Heart left ventricle (tissue), 16 donors: ENCODE results near the gene MINDY2. TPM values are rescaled to one million over a fixed set of nuclear protein-coding genes. Genes with fewer than 3 reads are reported as not detected.
"Not testable (repeated sequence)": the region's sequence is repeated elsewhere in the genome, so short reads cannot be mapped to it uniquely, and the experiment has no call there.

Source experiments
- ATAC-seq, 4 donors: fragments of 200-7000 bp; cut with Tn5 transposase; one replicate each; pipeline ENCODE4 v1.9.1; 2020 to 2022; ENCODE audit warnings: moderate library complexity in 4 of 4, mild to moderate bottlenecking in 3 of 4, moderate number of reproducible peaks in 1 of 4
- DNase-seq, 5 donors: peaks; one replicate each; pipeline ENCODE4 v3.0.0-alpha.2; 2020
- H3K27ac ChIP-seq, 12 donors: fragments of 200-600 bp; sonication (generic) in 4 of 12; one replicate each; pipeline versions ENCODE4 v1.5.0 to v1.8.0; 2016 to 2022; ENCODE audit warnings: mild to moderate bottlenecking in 2 of 12
- H3K27me3 ChIP-seq, 9 donors: fragments of 200-600 bp; sonication (generic) in 2 of 9; one replicate each; pipeline versions ENCODE4 v1.5.1 to v1.8.0; 2016 to 2022; ENCODE audit warnings: mild to moderate bottlenecking in 3 of 9
- H3K36me3 ChIP-seq, 9 donors: fragments of 200-600 bp; sonication (generic) in 2 of 9; one replicate each; pipeline versions ENCODE4 v1.5.0 to v1.8.0; 2018 to 2022; ENCODE audit warnings: mild to moderate bottlenecking in 2 of 9
- H3K4me1 ChIP-seq, 12 donors: fragments of 200-600 bp; sonication (generic) in 4 of 12; one replicate each; pipeline versions ENCODE4 v1.5.0 to v1.8.0; 2016 to 2022; ENCODE audit warnings: mild to moderate bottlenecking in 3 of 12
- H3K4me3 ChIP-seq, 12 donors: fragments of 200-600 bp; sonication (generic) in 4 of 12; one replicate each; pipeline versions ENCODE4 v1.5.0 to v1.8.0; 2017 to 2022; ENCODE audit warnings: mild to moderate bottlenecking in 9 of 12, moderate library complexity in 4 of 12
- H3K9me3 ChIP-seq, 12 donors: fragments of 200-600 bp; sonication (generic) in 4 of 12; one replicate each; pipeline versions ENCODE4 v1.5.0 to v1.8.0; 2016 to 2022; ENCODE audit warnings: mild to moderate bottlenecking in 1 of 12
- CTCF ChIP-seq, 12 donors: fragments of 200-600 bp; sonication (generic) in 4 of 12; IDR thresholded peaks; one replicate each; pipeline versions ENCODE4 v1.5.0 to v1.8.0; 2018 to 2022; ENCODE audit warnings: antibody characterized with exemption in 12 of 12, mild to moderate bottlenecking in 5 of 12
- POLR2A ChIP-seq, 2 donors: fragments of 450-650 bp; IDR thresholded peaks; one replicate each; pipeline ENCODE4 v1.6.1; 2017; ENCODE audit warnings: antibody characterized with exemption in 2 of 2, mild to moderate bottlenecking in 2 of 2, moderate library complexity in 2 of 2
- WGBS, 4 donors: extraction: QIAGEN DNeasy Blood & Tissue Kit in 2 of 4; methylation state at CpG; one replicate each; pipeline versions ENCODE4 v1.1.5 to v1.1.7; 2013 to 2018; 5-methylcytosine and 5-hydroxymethylcytosine counted together
- intact Hi-C, 10 donors: fragments of 100-400 bp; cut with DNase I; formaldehyde crosslinking; loops; one replicate each; pipeline versions ENCODE4 v1.11.1 to v1.14.2; 2022
- polyA plus RNA-seq, 2 donors: library from polyadenylated mRNA; stranded (reverse); fragments of 200-250 nt; gene quantifications; one replicate each; pipeline ENCODE4 v1.2.3, GENCODE V29; 2013
- total RNA-seq, 9 donors: library from RNA; depleted of rRNA in 2 of 9; stranded (reverse); fragments of >200 nt in 2 of 9; fragmentation: NEBNext Ultra II Directional in 3 of 9; extraction: Animal tissue kit (Norgen Biotek cat#: 25700) in 3 of 9; gene quantifications; one replicate each; pipeline versions ENCODE4 v1.1.0 to v1.2.4, GENCODE V29; 2016 to 2023
- donor health status: ischemic (EF 13 %, LVEDD 7.1; RV severe dilation, severe dysfunction).
- donor health status: healthy with polysubstance abuse.
- donor health status: DM: no; HTN: yes; CAD: no.
- donor health status: DM: no; HTN: no; CAD: no.
- donor health status: ischemic (EF 25% LVEDD 6.9; RV normal size, moderate dysfunction).
- donor health status: ischemic (EF 25% LVEDD 5.7; RV mildly dilated, moderate dysfunction).
- donor health status: healthy.
- donor health status: DM: yes; HTN: yes; CAD: no.
- donor health status: ischemic (EF 35%, LVEDD 5.7; RV mildly dilated, moderate dysfunction).
- donor health status: nonischemic (EF 11% LVEDD 7.7; RV severe dilation, severe dysfunction).
- donor health status: DM: yes; HTN: yes; CAD: no.
- donor health status: PGD.
- donor health status: ischemic (EF 29% LVEDD 5.4; RV normal size, mild dysfunction).
- donor health status: nonischemic (EF 23%, LVEDD 6.1; RV moderate dilation, normal function).

The MINDY2 gene
- total and polyA plus RNA-seq, 11 donors, result 9.4 to 31.8 (median 25.3) TPM

GRCh38 chr15:58839485-58839884 is 68.4 kb downstream of the MINDY2 start:
- intact Hi-C loops, result no loop called here
- no peaks in the 10 kb centered on the region for H3K27me3 ChIP-seq
- no peak overlapping the region for H3K4me3 ChIP-seq
- H3K9me3 ChIP-seq, result no peaks in the 10 kb centered on the region
- H3K36me3 ChIP-seq, result peaks cover 0 to 37% (median 10%) of the 10 kb centered on the region in 9 donors
- ATAC-seq (no peak), DNase-seq (no peak)
- WGBS, 4 donors, result 92 to 96% (median 93%) methylated on average over 1 of the region's 1 CpG
- H3K27ac ChIP-seq, result no peak overlapping the region
- H3K4me1 ChIP-seq, result no peaks in the 10 kb centered on the region
- TF ChIP-seq CTCF (IDR thresholded peaks at IDR 0.05) (peak in 4 of 12 donors; percentile 7 to 30 (median 26)), POLR2A (IDR thresholded peaks at IDR 0.05) (no peak)

- no peaks in the 10 kb centered on the region for H3K9me3 ChIP-seq
- no peaks in the 10 kb centered on the region for H3K4me1 ChIP-seq
- no peak overlapping the region for H3K4me3 ChIP-seq
- DNase-seq (no peak), ATAC-seq (no peak)
- intact Hi-C loops, result no loop called here
- 91 to 93% (median 92%) methylated on average over 8 of the region's 8 CpGs for WGBS, 4 donors
- TF ChIP-seq CTCF (IDR thresholded peaks at IDR 0.05) (no peak), POLR2A (IDR thresholded peaks at IDR 0.05) (no peak)
- no peaks in the 10 kb centered on the region for H3K27me3 ChIP-seq
- no peak overlapping the region for H3K27ac ChIP-seq
- peaks cover 0 to 39% (median 11%) of the 10 kb centered on the region in 9 donors for H3K36me3 ChIP-seq
Observed at GRCh38 chr15:58840048-58840447, 68.9 kb downstream of the MINDY2 start.

DNA sequence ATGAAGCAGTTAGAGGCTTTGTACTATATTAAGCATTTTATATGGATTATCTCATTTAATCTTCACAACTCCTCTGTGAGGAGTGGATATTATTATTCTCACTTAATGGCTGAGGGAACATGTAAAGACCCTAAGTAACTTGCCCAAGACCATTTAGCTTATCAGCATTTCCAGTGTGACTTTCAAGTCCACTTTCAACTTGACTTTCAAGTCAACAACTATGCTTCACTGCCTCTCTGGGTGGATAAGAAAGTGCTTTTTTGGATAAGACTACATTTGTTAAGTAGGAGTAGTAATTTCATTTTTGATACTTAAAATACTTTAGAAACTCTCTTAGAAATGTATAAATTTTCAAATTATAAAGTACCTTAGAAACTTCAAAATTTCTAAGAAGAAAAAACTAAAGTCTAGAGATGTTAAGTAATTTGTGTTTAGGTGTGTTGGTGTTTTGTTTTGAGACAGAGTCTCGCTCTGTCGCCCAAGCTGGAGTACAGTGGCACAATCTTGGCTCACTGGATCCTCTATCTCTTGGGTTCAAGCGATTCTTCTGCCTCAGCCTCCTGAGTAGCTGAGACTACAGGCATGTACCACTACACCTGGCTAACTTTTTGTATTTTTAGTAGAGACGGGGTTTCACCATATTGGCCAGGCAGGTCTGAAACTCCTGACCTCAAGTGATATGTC is 71.8 kb downstream of the MINDY2 start:
- no peak for TF ChIP-seq CTCF (IDR thresholded peaks at IDR 0.05)
- no peak for TF ChIP-seq POLR2A (IDR thresholded peaks at IDR 0.05)
- no peaks in the 10 kb centered on the region for H3K9me3 ChIP-seq
- DNase-seq (no peak), ATAC-seq (no peak)
- 97 to 99% (median 98%) methylated on average over 4 of the region's 4 CpGs for WGBS, 4 donors
- H3K4me3 ChIP-seq, result no peak overlapping the region
- intact Hi-C loops, result no loop called here
- no peaks in the 10 kb centered on the region for H3K4me1 ChIP-seq
- no peak overlapping the region for H3K27ac ChIP-seq
- no peaks in the 10 kb centered on the region for H3K27me3 ChIP-seq
- peaks cover 0 to 43% (median 23%) of the 10 kb centered on the region in 9 donors for H3K36me3 ChIP-seq

GRCh38 chr15:58851205-58851604 is 80.1 kb downstream of the MINDY2 start:
- H3K27me3 ChIP-seq, H3K9me3 ChIP-seq, H3K4me1 ChIP-seq, intact Hi-C loops, ATAC-seq, H3K4me3 ChIP-seq, DNase-seq, H3K27ac ChIP-seq: not testable (repeated sequence)
- H3K36me3 ChIP-seq, result peaks cover 0 to 93% (median 66%) of the 10 kb centered on the region in 9 donors
- WGBS, 4 donors, result 96 to 100% (median 98%) methylated on average over 3 of the region's 3 CpGs

DNA sequence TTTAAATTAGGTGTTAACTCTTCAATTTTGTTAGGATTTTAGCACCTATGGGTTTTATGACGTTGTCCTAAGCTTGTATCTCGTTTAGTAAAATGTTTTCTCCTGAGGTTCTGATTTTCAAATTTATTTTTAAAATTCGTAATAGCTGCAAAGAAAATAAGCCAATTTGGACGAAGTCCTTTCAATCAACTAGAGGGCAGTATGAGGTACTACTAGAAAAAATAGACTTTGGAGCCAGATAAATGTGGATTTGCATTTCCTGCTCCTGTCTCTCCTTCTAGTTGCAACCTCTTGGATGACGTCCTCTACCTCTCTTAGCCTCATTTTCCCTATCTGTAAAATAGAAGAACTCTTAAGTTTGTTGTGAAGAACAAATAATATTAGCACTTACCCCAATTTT is 81.2 kb downstream of the MINDY2 start:
- 86 to 90% (median 89%) methylated on average over 5 of the region's 5 CpGs for WGBS, 4 donors
- no peak for ATAC-seq

More for the DNA sequence above, 81.2 kb downstream of the MINDY2 start:
- intact Hi-C loops, result no loop called here
- DNase-seq, result no peak
- no peaks in the 10 kb centered on the region for H3K9me3 ChIP-seq
- H3K36me3 ChIP-seq, result peaks cover 0 to 88% (median 58%) of the 10 kb centered on the region in 9 donors
- no peak for TF ChIP-seq POLR2A (IDR thresholded peaks at IDR 0.05)
- peak in 1 of 12 donors; percentile 7 for TF ChIP-seq CTCF (IDR thresholded peaks at IDR 0.05)
- H3K27me3 ChIP-seq, result no peaks in the 10 kb centered on the region
- H3K27ac ChIP-seq, result no peak overlapping the region
- H3K4me1 ChIP-seq, result no peaks in the 10 kb centered on the region
- H3K4me3 ChIP-seq, result no peak overlapping the region
